Stomach (tissue), 9 donors: ENCODE measurements around the gene SCRT2. TPM values are rescaled to one million over a fixed set of nuclear protein-coding genes. Genes with fewer than 3 reads are reported as not detected.

Source experiments
- DNase-seq, 2 donors: peaks; one replicate each; pipeline versions ENCODE4 v3.0.0 to v3.0.0-alpha.2; 2013 to 2019
- H3K27ac ChIP-seq, 5 donors: fragments of 200-600 bp in 4 of 5; sonication (generic) in 4 of 5; one replicate each; pipeline ENCODE4 v1.5.1; 2013 to 2019; ENCODE audit warnings: mild to moderate bottlenecking in 1 of 5, moderate library complexity in 1 of 5
- H3K27me3 ChIP-seq, 3 donors: fragments of 200-600 bp; sonication (generic); one replicate each; pipeline ENCODE4 v1.5.1; 2017 to 2019; ENCODE audit warnings: mixed run types in 1 of 3
- H3K36me3 ChIP-seq, 4 donors: fragments of 200-600 bp; sonication (generic); 1 replicate in 3 of 4; 2 replicates in 1 of 4; pipeline ENCODE4 v1.5.1; 2016 to 2019
- H3K4me1 ChIP-seq, 4 donors: fragments of 200-600 bp; sonication (generic); one replicate each; pipeline ENCODE4 v1.5.1; 2016 to 2019
- H3K4me3 ChIP-seq, 4 donors: fragments of 200-600 bp; sonication (generic) in 3 of 4; one replicate each; pipeline ENCODE4 v1.5.1; 2016 to 2019; ENCODE audit warnings: mild to moderate bottlenecking in 1 of 4
- H3K9me3 ChIP-seq, 4 donors: fragments of 200-600 bp; sonication (generic); one replicate each; pipeline ENCODE4 v1.5.1; 2016 to 2019
- CTCF ChIP-seq, 7 experiments: fragments of 450-650 bp in 4 of 7; fragments of 200-600 bp in 3 of 7; sonication (generic) in 3 of 7; IDR thresholded peaks; one replicate each; pipeline ENCODE4 v1.5.1; 2016 to 2019; ENCODE audit warnings: antibody characterized with exemption in 7 of 7, control low read depth in 2 of 7, mild to moderate bottlenecking in 1 of 7
- EP300 ChIP-seq: sonication (generic); formaldehyde crosslinking; IDR thresholded peaks from one replicate; pipeline ENCODE4 v1.6.1; 2017; ENCODE audit warnings: antibody characterized with exemption
- POLR2A ChIP-seq, 4 donors: fragments of 450-650 bp; IDR thresholded peaks; one replicate each; pipeline ENCODE4 v1.6.1; 2016; ENCODE audit warnings: antibody characterized with exemption in 4 of 4, control low read depth in 2 of 4, mild to moderate bottlenecking in 1 of 4, moderate library complexity in 1 of 4
- POLR2AphosphoS5 ChIP-seq, 3 donors: sonication (generic); formaldehyde crosslinking; IDR thresholded peaks; one replicate each; pipeline ENCODE4 v1.6.1; 2016; ENCODE audit warnings: antibody characterized with exemption in 3 of 3
- WGBS, 5 donors: extraction: QIAGEN DNeasy Blood & Tissue Kit in 3 of 5; methylation state at CpG; one replicate each; pipeline versions ENCODE4 v1.1.5 to v1.1.7; 2013 to 2018; 5-methylcytosine and 5-hydroxymethylcytosine counted together
- intact Hi-C: fragments of 100-400 bp; cut with DNase I; formaldehyde crosslinking; loops from one replicate; pipeline ENCODE4 v1.15.1; 2023; ENCODE audit warnings: low total_unique reads
- polyA plus RNA-seq, 3 donors: library from polyadenylated mRNA; stranded (reverse); fragments of 200-250 nt; gene quantifications; one replicate each; pipeline ENCODE4 v1.2.3, GENCODE V29; 2013
- total RNA-seq, 5 donors: library from RNA; depleted of rRNA; stranded (reverse); fragments of >200 nt; gene quantifications; one replicate each; pipeline versions ENCODE4 v1.1.0 to v1.2.3, GENCODE V29; 2014 to 2016
- donor health status: healthy with polysubstance abuse.
- donor health status: Bipolar disorder and iron deficiency.
- donor health status: healthy.

Gene SCRT2
- total and polyA plus RNA-seq, 8 donors = not detected

- no peak overlapping the region for H3K4me3 ChIP-seq
- H3K9me3 ChIP-seq = no peaks in the 10 kb centered on the region
- DNase-seq = no peak
- no peaks in the 10 kb centered on the region for H3K36me3 ChIP-seq
- intact Hi-C loops = no loop called here
- H3K4me1 ChIP-seq = peaks cover 12 to 21% (median 15%) of the 10 kb centered on the region in 4 donors
- H3K27ac ChIP-seq = no peak overlapping the region
- TF ChIP-seq CTCF (IDR thresholded peaks at IDR 0.05) = no peak
- no peak for TF ChIP-seq POLR2A (IDR thresholded peaks at IDR 0.05)
- no peak for TF ChIP-seq EP300
- no peak for TF ChIP-seq POLR2AphosphoS5 (IDR thresholded peaks at IDR 0.05)
- H3K27me3 ChIP-seq = peaks cover 0 to 99% (median 78%) of the 10 kb centered on the region in 3 donors
- 32 to 69% (median 61%) methylated on average over 9 of the region's 9 CpGs for WGBS, 5 donors
Observed at GRCh38 chr20:671252-672030, 4.2 kb downstream of the SCRT2 start.

- intact Hi-C loops = no loop called here
- 71 to 83% (median 80%) methylated on average over 7 of the region's 7 CpGs for WGBS, 5 donors
- peaks cover 2 to 99% (median 80%) of the 10 kb centered on the region in 3 donors for H3K27me3 ChIP-seq
- no peak overlapping the region for H3K27ac ChIP-seq
- H3K9me3 ChIP-seq = no peaks in the 10 kb centered on the region
- H3K36me3 ChIP-seq = no peaks in the 10 kb centered on the region
- no peak overlapping the region for H3K4me3 ChIP-seq
- peaks cover 0 to 7% (median 0%) of the 10 kb centered on the region in 4 donors for H3K4me1 ChIP-seq
- no peak for TF ChIP-seq POLR2A (IDR thresholded peaks at IDR 0.05)
- no peak for TF ChIP-seq POLR2AphosphoS5 (IDR thresholded peaks at IDR 0.05)
- no peak for TF ChIP-seq CTCF (IDR thresholded peaks at IDR 0.05)
- no peak for DNase-seq
Observed at GRCh38 chr20:669573-669972, 6.0 kb downstream of the SCRT2 start.

DNA sequence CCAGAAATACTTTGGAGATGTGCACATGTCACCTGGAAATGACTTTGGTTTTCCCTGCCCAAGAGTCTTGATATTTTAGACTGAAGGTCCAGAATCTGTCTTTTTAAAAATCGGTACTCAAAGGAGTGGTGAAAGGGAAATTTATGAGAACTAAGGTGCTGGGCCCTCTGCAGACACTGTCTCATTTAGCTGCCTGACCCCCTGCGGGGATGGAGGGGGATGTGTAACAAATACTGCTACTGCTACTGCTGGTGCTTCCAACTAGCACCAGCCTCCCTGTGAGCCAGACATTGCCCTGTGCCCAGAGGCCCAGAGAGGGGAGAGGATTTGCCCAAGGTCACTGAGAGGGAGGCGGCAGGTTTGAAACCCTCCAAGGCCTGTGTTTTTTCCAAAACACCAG, 7.0 kb downstream of the SCRT2 start:
- no peak overlapping the region for H3K4me3 ChIP-seq
- peaks cover under 1 to 10% (median 2%) of the 10 kb centered on the region in 4 donors for H3K4me1 ChIP-seq
- no peaks in the 10 kb centered on the region for H3K9me3 ChIP-seq
- no peak for DNase-seq
- no peak overlapping the region for H3K27ac ChIP-seq
- H3K27me3 ChIP-seq = peaks cover 4 to 99% (median 80%) of the 10 kb centered on the region in 3 donors
- intact Hi-C loops = no loop called here
- 59 to 80% (median 74%) methylated on average over 3 of the region's 3 CpGs for WGBS, 5 donors
- TF ChIP-seq EP300 (no peak), POLR2AphosphoS5 (IDR thresholded peaks at IDR 0.05) (no peak), CTCF (IDR thresholded peaks at IDR 0.05) (no peak), POLR2A (IDR thresholded peaks at IDR 0.05) (no peak)
- H3K36me3 ChIP-seq = no peaks in the 10 kb centered on the region

DNA sequence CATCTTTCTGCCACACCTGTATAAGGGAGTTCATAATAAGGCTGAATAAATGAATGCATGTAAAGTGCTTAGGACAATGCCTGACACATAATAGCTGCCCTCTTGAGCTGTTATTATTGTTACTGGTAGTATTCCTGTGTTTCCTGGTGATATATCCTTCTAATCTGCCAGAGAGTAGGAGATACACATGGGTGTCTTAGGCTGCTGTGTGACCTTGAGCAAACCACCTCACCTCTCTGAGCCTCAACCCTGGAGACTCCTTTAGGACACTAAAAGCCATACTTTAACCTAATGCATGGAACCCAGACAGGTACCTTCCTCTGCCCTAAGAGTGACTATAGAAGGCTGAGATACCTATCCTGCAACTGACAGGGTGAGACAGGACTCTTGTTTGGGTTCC, 7.6 kb downstream of the SCRT2 start:
- no peak overlapping the region for H3K27ac ChIP-seq
- peaks cover 4 to 15% (median 7%) of the 10 kb centered on the region in 4 donors for H3K4me1 ChIP-seq
- H3K4me3 ChIP-seq = no peak overlapping the region
- no peak for DNase-seq
- intact Hi-C loops = no loop called here
- no peak for TF ChIP-seq POLR2A (IDR thresholded peaks at IDR 0.05)
- no peak for TF ChIP-seq EP300
- no peak for TF ChIP-seq CTCF (IDR thresholded peaks at IDR 0.05)
- TF ChIP-seq POLR2AphosphoS5 (IDR thresholded peaks at IDR 0.05) = no peak
- no peaks in the 10 kb centered on the region for H3K36me3 ChIP-seq
- peaks cover 10 to 99% (median 80%) of the 10 kb centered on the region in 3 donors for H3K27me3 ChIP-seq
- H3K9me3 ChIP-seq = no peaks in the 10 kb centered on the region
